Stimulated activated CD4-positive, alpha-beta T cell treated with anti-CD3 and anti-CD28 coated beads, Interleukin-2, amount 100 ng/mL, for 4 hours (primary cell): ENCODE data around the gene THRB.
"Not testable (repeated sequence)": the region's sequence is repeated elsewhere in the genome, so short reads cannot be mapped to it uniquely, and the experiment has no call there.

ENCODE experiments used
- DNase-seq: peaks from one replicate; pipeline ENCODE4 v3.0.0-alpha.2; 2020; ENCODE audit warnings: low read depth

THRB gene

GRCh38 chr3:24447836-24448235 is 46.8 kb downstream of the THRB start:
- DNase-seq = no peak

- no peak for DNase-seq
Measured at GRCh38 chr3:24446032-24446431, 48.6 kb downstream of the THRB start.

- no peak for DNase-seq
Measured at GRCh38 chr3:24443476-24443875, 51.2 kb downstream of the THRB start.

GRCh38 chr3:24440760-24441464 is 53.7 kb downstream of the THRB start:
- no peak for DNase-seq

- no peak for DNase-seq
Measured at GRCh38 chr3:24439021-24439420, 55.6 kb downstream of the THRB start.

GRCh38 chr3:24437326-24437725 is 57.3 kb downstream of the THRB start:
- DNase-seq = no peak

GRCh38 chr3:24435584-24435983 is 59.1 kb downstream of the THRB start:
- DNase-seq = no peak

GRCh38 chr3:24434651-24435050 is 60.0 kb downstream of the THRB start:
- no peak for DNase-seq

GRCh38 chr3:24433838-24434591 is 60.6 kb downstream of the THRB start:
- DNase-seq = no peak

GRCh38 chr3:24432989-24433388 is 61.7 kb downstream of the THRB start:
- DNase-seq = no peak

- DNase-seq = no peak
Measured at GRCh38 chr3:24428481-24428880, 66.2 kb downstream of the THRB start.

GRCh38 chr3:24426896-24427295 is 67.8 kb downstream of the THRB start:
- DNase-seq = no peak

- DNase-seq = not testable (repeated sequence)
Measured at GRCh38 chr3:24420829-24421228, 73.8 kb downstream of the THRB start.

GRCh38 chr3:24420224-24420623 is 74.4 kb downstream of the THRB start:
- no peak for DNase-seq

- DNase-seq = no peak
Measured at GRCh38 chr3:24419067-24419791, 75.4 kb downstream of the THRB start.

GRCh38 chr3:24417730-24418129 is 76.9 kb downstream of the THRB start:
- DNase-seq = no peak

GRCh38 chr3:24416224-24416623 is 78.4 kb downstream of the THRB start:
- no peak for DNase-seq

GRCh38 chr3:24415824-24416223 is 78.8 kb downstream of the THRB start:
- no peak for DNase-seq

GRCh38 chr3:24413662-24414061 is 81.0 kb downstream of the THRB start:
- not testable (repeated sequence) for DNase-seq

- DNase-seq = no peak
Measured at GRCh38 chr3:24410860-24411259, 83.8 kb downstream of the THRB start.

- DNase-seq = no peak
Measured at GRCh38 chr3:24407980-24408680, 86.5 kb downstream of the THRB start.

GRCh38 chr3:24406900-24407299 is 87.8 kb downstream of the THRB start:
- DNase-seq = no peak
